GM21360 (cell line): ENCODE results near the gene PDLIM5.
A peak's percentile ranks its signal among the peaks of the same experiment; 100 is the strongest.
"Not testable (repeated sequence)": the region's sequence is repeated elsewhere in the genome, so short reads cannot be mapped to it uniquely, and the experiment has no call there.

ENCODE experiments used
- ATAC-seq: cut with Tn5 transposase; IDR thresholded peaks from one replicate; pipeline ENCODE4 v1.9.1; 2021; ENCODE audit warnings: mild to moderate bottlenecking, moderate library complexity; ENCODE audit not compliant: unreplicated experiment

Gene PDLIM5

DNA sequence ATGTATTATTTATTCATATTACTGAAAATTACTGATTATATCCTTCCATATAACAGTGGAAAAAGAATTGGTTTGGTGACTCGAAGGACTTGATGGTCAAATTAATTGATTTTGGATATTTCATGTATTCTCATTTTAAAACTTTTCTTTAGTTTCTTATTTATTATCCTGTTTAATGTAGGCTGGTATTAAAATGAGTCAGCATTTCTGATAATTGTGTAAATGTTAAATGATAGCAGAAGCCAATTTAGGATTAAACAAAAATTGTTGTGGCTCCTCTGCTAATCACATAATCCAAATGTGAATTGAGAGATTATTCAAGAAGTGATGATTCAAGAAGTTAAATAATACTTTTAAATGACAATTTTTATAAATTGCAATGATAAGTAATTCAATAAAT is 38.7 kb downstream of the PDLIM5 start:
- ATAC-seq: no peak

GRCh38 chr4:94491322-94491721 is 39.6 kb downstream of the PDLIM5 start:
- ATAC-seq: no peak

DNA sequence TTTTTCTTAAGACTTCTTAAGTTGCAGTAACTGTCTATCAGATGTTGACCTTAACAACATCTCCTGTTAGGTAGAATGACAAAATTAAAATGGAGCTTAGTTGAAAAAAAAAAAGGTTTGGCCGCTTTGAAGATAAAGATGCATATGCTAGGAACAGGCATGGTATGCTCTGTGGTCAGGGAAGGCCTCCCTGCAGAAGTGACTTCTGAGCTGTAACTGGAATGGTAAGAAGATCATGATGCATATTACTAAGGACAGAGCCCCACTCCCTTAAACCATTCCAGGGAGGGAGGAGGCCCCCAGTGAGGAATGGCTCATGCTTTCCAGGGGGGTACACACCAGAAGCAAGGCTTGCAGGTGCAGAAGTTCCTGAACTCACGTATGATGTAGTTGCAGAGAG is 43.7 kb downstream of the PDLIM5 start:
- no peak for ATAC-seq

DNA sequence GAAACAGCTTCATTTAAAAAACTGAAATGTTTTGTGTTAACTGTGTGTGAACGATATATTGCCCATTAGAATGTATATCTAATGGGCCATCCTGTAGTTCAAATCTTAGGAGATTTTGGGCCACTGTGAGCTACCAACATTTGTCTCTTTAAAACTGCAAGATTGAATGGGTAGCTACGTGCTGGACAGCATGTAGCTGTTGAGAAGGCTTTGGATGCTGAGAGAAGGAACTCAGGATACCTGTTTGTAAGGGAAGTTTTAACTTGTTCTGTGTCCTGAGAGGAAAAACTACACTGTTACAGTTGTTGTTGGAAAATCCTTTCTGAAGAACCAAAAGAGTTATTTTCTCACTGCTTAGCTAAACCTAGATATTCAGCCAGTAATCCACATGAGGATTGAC is 45.9 kb downstream of the PDLIM5 start:
- no peak for ATAC-seq

GRCh38 chr4:94498502-94498901 is 46.8 kb downstream of the PDLIM5 start:
- ATAC-seq: no peak

- no peak for ATAC-seq
Observed at GRCh38 chr4:94500685-94501084, 48.9 kb downstream of the PDLIM5 start.

DNA sequence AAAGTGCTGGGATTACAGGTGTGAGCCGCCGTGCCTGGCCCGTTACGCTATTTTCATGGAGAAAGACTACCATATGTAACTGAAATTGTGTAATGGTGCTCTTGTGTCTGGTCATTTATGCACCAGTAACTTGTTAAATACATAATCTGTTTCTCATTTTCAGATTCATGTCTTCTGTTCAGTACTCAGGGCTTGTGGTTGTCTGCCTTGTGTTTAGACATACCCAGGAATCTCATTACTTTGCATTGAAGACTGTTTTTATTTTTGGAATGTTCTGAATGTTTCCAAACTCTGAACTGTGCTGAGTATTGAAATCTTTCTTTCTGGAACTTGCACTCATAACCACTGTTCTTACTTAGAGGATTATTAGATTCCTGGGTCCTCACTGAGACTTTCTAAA is 52.8 kb downstream of the PDLIM5 start:
- no peak for ATAC-seq

GRCh38 chr4:94506822-94507221 is 55.1 kb downstream of the PDLIM5 start:
- ATAC-seq: no peak

DNA sequence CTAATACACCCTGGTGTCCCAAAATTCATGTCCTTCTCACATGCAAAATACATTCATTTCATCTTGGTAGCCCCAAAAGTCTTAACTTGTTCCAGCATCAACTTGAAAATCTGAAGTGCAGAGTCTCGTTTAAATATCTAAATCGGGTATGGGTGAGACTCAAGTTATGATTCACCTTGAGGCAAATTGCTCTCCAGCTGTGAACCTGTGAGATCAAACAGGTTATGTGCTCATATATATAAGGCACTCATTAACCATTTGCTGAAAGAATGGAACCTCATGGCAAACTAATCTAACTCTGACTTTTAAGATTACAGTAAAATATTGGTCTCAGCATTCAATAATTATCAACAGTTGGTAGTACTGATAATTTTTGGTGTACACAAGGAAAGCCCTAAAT is 55.5 kb downstream of the PDLIM5 start:
- no peak for ATAC-seq

- ATAC-seq: no peak
Observed at GRCh38 chr4:94507708-94508107, 56.0 kb downstream of the PDLIM5 start.

DNA sequence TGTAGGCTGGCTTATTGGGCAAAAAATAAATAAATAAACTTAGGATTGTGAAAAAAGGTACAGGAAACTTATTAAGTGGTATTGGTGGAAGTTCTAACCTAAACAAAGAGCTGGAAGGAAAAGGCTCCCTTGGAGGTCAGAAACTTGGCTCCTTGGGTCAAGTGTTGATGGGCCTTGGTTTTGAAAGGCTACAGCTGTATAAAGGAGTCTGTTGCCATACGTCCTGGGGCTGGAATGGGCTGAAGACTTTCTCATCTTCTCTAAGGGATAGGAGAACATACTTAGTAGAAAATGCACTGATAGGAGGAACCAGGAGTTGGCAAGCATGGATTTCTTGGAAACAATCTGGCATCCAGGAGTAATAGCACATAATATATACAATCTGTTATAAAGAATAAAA is 56.6 kb downstream of the PDLIM5 start:
- ATAC-seq: no peak

GRCh38 chr4:94508806-94509205 is 57.1 kb downstream of the PDLIM5 start:
- ATAC-seq: no peak

GRCh38 chr4:94511591-94511990 is 59.8 kb downstream of the PDLIM5 start:
- ATAC-seq: no peak

- ATAC-seq: not testable (repeated sequence)
Observed at GRCh38 chr4:94513532-94513931, 61.8 kb downstream of the PDLIM5 start.

DNA sequence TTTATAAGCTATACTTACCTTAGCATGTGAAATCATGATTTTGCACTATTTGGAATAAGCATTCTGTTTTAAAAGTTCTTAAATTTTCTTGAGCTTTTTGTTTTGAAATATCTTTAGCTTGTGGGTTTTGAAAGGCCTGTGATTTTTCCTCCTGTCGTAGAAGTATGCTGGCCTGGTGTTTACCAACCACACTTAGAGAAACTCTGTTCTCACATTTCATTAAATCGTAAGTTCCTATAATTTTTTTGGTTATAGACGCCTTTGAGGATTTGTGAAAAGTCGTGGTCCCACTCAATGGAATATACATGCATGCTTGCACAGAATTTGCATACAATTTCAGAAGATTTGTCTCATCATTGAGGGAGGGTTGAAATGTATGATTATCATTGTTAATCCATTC is 63.6 kb downstream of the PDLIM5 start:
- ATAC-seq: no peak

GRCh38 chr4:94516067-94516466 is 64.3 kb downstream of the PDLIM5 start:
- ATAC-seq: no peak

- no peak for ATAC-seq
Observed at GRCh38 chr4:94516999-94517398, 65.3 kb downstream of the PDLIM5 start.

DNA sequence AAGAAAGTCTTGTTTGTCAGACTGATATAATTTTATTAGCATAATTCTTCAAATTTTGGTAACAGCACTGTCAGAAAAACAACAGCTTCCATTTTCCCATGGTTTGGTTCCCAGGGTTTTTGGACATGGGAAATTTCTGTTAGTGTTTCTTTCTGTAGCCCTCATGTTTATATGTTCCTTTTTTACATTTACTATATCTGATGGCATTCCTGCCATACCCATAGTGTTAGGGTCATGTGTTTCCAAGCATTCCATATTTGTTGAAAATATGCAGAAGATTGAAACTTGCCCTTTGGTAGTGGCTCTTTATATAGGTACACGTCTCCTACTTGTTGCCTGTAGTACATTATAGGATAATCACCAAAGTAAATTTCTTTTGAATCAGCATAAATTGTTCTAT is 65.8 kb downstream of the PDLIM5 start:
- no peak for ATAC-seq

GRCh38 chr4:94519019-94519418 is 67.3 kb downstream of the PDLIM5 start:
- ATAC-seq: no peak

DNA sequence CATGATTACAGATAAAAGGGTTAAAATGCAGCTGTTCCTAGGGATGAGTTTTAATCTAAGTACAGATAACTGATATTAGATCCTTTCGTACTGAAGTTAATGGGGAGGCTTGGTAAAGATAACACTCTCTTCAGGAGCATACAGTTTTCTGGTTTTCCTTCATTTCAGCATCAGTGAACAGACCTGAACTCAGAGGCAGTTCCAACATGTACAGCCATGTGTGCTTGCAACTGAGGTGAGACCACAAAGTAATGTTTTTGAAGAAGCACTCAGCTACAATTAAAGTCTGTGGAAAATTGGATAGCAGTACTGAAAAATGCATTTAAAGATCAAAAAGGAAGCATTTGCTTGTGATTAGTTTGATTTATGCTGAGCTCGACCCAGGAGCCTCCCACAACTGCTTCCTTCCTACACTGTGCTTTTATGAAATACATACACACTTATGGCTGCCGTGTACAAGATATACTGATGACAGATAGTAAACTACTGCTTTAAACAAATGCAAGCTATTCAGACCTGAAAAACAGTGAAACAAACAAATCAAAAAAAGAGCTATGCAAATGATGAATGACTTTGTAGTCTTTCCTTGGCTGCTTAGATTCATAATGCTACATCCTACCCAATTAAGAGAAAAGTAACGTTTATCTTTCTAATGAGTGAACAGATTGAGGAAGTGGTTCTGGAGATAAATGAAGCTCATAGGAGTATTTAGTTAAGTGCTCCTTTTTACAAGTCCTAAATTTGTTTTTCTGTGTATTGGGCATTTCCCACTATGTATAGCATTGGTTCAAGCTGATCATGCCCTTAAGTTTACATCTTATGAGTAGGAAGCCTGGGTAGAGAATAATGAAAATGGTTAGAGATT is 68.4 kb downstream of the PDLIM5 start:
- ATAC-seq: peak; percentile 53

DNA sequence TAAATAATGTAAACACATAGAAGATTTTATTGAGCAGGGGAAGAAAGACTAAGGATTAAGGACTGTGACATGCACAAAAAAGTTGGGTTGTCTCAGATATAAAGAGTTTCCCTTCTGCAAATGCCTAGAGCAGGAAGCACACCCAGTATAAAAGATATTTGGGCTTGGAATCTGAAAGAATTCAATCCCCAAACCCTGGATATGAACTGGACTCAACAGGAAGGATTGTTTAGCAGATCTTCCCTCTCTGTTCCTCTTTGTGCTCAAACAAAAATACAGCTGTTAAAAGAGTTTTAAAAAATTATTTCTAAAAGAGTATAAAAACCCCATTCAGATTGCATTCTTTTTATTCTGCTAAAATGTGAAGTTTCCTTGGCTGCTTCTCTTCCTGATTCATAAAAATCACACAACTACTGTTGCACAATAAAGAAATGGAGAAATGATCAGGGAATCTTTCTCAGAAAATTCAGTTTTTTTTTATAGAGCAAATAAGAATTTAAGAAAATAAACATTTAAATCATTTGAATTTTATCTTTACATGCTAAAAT is 71.4 kb downstream of the PDLIM5 start:
- no peak for ATAC-seq

DNA sequence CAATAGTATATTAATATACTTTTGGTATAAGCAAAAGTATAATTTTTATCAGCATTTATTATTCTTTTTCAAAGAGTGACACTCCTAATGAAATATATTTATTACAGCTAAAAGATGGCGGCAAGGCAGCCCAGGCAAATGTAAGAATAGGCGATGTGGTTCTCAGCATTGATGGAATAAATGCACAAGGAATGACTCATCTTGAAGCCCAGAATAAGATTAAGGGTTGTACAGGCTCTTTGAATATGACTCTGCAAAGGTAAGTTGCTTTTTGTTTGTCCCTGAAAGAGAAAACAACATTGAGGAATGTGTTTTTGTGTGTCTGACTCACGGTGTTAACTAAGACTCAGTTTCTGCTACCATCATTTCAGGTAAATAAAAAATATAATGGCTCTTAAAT is 71.9 kb downstream of the PDLIM5 start:
- no peak for ATAC-seq
